GM18505 (cell line): Measurements from ENCODE around the gene PKP2.
A peak's percentile ranks its signal among the peaks of the same experiment; 100 is the strongest.

Experiments used
- ATAC-seq: cut with Tn5 transposase; IDR thresholded peaks from one replicate; pipeline ENCODE4 v1.9.1; 2021; ENCODE audit not compliant: unreplicated experiment
- POLR2A ChIP-seq: IDR thresholded peaks from 4 replicates; pipeline ENCODE4 v1.6.1; 2011; ENCODE audit warnings: borderline replicate concordance; ENCODE audit not compliant: insufficient read depth, insufficient read length; ENCODE audit errors: extremely low read depth

The PKP2 gene

GRCh38 chr12:32794281-32794680, 102.3 kb downstream of the PKP2 start:
- no peak for TF ChIP-seq POLR2A
- ATAC-seq: no peak

GRCh38 chr12:32789916-32790315, 106.7 kb downstream of the PKP2 start:
- ATAC-seq: no peak
- TF ChIP-seq POLR2A: no peak

GRCh38 chr12:32789446-32789845, 107.1 kb downstream of the PKP2 start:
- TF ChIP-seq POLR2A: no peak
- no peak for ATAC-seq

GRCh38 chr12:32788405-32788804, 108.2 kb downstream of the PKP2 start:
- no peak for TF ChIP-seq POLR2A
- ATAC-seq: no peak

- ATAC-seq: no peak
- TF ChIP-seq POLR2A: no peak
Measured at GRCh38 chr12:32785557-32785956, 111.0 kb downstream of the PKP2 start.

- no peak for TF ChIP-seq POLR2A
- no peak for ATAC-seq
Measured at GRCh38 chr12:32783029-32783428, 113.5 kb downstream of the PKP2 start.

GRCh38 chr12:32780071-32780470, 116.5 kb downstream of the PKP2 start:
- ATAC-seq: no peak
- no peak for TF ChIP-seq POLR2A

- ATAC-seq: no peak
Measured at GRCh38 chr12:32777691-32778175, 118.8 kb downstream of the PKP2 start.

GRCh38 chr12:32777159-32777558, 119.4 kb downstream of the PKP2 start:
- no peak for TF ChIP-seq POLR2A
- ATAC-seq: no peak

More at GRCh38 chr12:32777691-32778175, 118.8 kb downstream of the PKP2 start:
- no peak for TF ChIP-seq POLR2A

GRCh38 chr12:32776258-32776657, 120.3 kb downstream of the PKP2 start:
- TF ChIP-seq POLR2A: no peak
- ATAC-seq: no peak

- ATAC-seq: no peak
- TF ChIP-seq POLR2A: no peak
Measured at GRCh38 chr12:32773691-32774090, 122.9 kb downstream of the PKP2 start.

GRCh38 chr12:32770141-32770540, 126.4 kb downstream of the PKP2 start:
- no peak for ATAC-seq
- TF ChIP-seq POLR2A: no peak

- no peak for TF ChIP-seq POLR2A
- ATAC-seq: no peak
Measured at GRCh38 chr12:32768518-32768917, 128.1 kb downstream of the PKP2 start.

- ATAC-seq: no peak
- no peak for TF ChIP-seq POLR2A
Measured at GRCh38 chr12:32765906-32766305, 130.7 kb downstream of the PKP2 start.

GRCh38 chr12:32761716-32762115, 134.9 kb downstream of the PKP2 start:
- peak; percentile 78 for ATAC-seq
- no peak for TF ChIP-seq POLR2A

GRCh38 chr12:32757157-32757556, 139.4 kb downstream of the PKP2 start:
- no peak for ATAC-seq
- no peak for TF ChIP-seq POLR2A

GRCh38 chr12:32756476-32757066, 140.0 kb downstream of the PKP2 start:
- no peak for TF ChIP-seq POLR2A
- no peak for ATAC-seq
